ENCODE results near the gene MB21D2.

The MB21D2 gene

DNA sequence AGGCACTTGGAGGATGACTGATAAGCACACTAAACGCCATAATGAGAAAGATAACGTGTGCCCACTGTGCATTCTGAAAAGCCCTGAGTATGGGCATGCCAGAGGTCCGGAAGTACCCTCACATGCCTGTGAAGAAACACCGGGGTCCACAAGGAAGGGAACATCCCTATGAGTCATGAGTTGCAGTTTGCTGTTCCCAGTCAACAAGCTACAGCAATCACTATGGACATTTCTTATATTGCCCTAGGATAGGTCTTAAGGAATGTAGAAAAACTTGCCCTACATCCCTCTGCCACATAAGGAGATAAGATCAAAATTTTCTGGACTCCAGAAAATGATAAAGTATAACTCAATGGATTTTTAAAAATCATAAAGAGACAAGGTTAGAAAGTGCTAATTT is 9.9 kb downstream of the MB21D2 start:
- 0 out of 2 replicates have a peak, but pooled peaks cover 3% of the 10 kb centered on the region for H3K36me3 ChIP-seq (ENCODE audit: control insufficient read depth, insufficient read depth, low read length)
- no peak overlapping the region for H3K27ac ChIP-seq (ENCODE audit: low read depth, low read length)
- H3K27me3 ChIP-seq (ENCODE audit: control insufficient read depth, insufficient read depth, low read length) = no peaks in the 10 kb centered on the region
- peaks cover 12% of the 10 kb centered on the region; the same call in 1 of the 2 replicates for H3K4me1 ChIP-seq (ENCODE audit: control insufficient read depth, insufficient read depth, low read length)
- no peak overlapping the region for H3K4me3 ChIP-seq (ENCODE audit: low read depth, low read length)
- H3K9ac ChIP-seq (ENCODE audit: low read depth, low read length) = no peak overlapping the region
- no peaks in the 10 kb centered on the region for H3K9me3 ChIP-seq (ENCODE audit: control insufficient read depth, insufficient read depth, low read length)

DNA sequence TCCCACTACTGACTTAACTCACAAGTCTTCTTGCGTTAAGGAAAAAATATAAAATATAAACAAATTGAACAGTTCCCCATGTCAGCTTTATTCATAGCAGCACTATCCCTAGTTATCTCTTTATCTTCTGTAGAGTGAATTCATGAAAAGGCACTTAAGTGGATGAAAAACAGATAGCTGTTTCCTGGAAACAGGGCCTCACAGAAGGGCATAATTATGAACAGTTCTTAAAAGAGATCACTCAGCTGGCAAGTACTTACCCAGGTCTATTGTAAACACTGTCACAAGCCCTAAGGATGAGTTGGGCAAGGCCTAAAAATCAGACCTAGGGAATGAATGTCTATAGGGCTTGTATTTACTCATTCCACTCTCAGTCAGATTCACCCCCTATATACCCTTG is 10.7 kb downstream of the MB21D2 start:
- no peak overlapping the region for H3K4me3 ChIP-seq (ENCODE audit: low read depth, low read length)
- H3K27me3 ChIP-seq (ENCODE audit: control insufficient read depth, insufficient read depth, low read length) = no peaks in the 10 kb centered on the region
- no peak overlapping the region for H3K9ac ChIP-seq (ENCODE audit: low read depth, low read length)
- 0 out of 2 replicates have a peak, but pooled peaks cover 3% of the 10 kb centered on the region for H3K36me3 ChIP-seq (ENCODE audit: control insufficient read depth, insufficient read depth, low read length)
- no peak overlapping the region for H3K27ac ChIP-seq (ENCODE audit: low read depth, low read length)
- no peaks in the 10 kb centered on the region for H3K9me3 ChIP-seq (ENCODE audit: control insufficient read depth, insufficient read depth, low read length)
- H3K4me1 ChIP-seq (ENCODE audit: control insufficient read depth, insufficient read depth, low read length) = peaks cover 12% of the 10 kb centered on the region; the same call in 1 of the 2 replicates

DNA sequence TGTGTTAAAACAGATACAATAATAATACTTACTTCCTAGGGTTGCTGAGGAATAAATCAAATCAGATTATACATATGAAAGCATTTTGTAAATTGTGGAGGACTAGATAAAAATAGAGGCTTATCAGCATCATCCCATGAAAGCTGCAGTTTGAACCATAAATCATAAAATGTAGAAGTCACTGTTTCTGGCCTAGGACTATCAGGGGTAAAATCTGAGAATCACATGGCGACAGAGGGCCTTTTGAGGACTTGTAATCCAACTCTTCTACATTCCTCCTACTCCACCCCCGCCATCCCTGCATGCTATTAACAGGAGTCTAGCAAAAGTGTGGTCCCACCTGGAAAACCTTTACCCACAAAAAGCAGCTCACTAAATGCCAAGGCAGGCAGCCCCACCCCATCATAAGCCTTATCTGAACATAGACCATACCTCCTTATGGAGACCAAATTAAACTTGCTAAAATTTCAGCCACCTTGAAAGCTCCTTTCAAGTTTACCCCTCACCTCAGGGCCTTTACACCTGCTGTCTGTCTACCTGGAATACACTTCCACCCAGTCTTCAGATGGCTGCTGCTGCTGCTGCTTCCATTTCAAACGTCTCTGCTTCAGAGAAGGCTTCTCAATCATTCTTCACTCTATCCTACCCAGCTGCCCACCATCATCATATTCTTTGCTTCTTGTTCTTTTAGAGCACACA is 11.5 kb downstream of the MB21D2 start:
- peaks cover 10% of the 10 kb centered on the region; the same call in 1 of the 2 replicates for H3K4me1 ChIP-seq (ENCODE audit: control insufficient read depth, insufficient read depth, low read length)
- 0 out of 2 replicates have a peak, but pooled peaks cover 3% of the 10 kb centered on the region for H3K36me3 ChIP-seq (ENCODE audit: control insufficient read depth, insufficient read depth, low read length)
- no peak overlapping the region for H3K4me3 ChIP-seq (ENCODE audit: low read depth, low read length)
- no peak overlapping the region for H3K9ac ChIP-seq (ENCODE audit: low read depth, low read length)
- H3K27ac ChIP-seq (ENCODE audit: low read depth, low read length) = no peak overlapping the region
- no peaks in the 10 kb centered on the region for H3K9me3 ChIP-seq (ENCODE audit: control insufficient read depth, insufficient read depth, low read length)
- H3K27me3 ChIP-seq (ENCODE audit: control insufficient read depth, insufficient read depth, low read length) = no peaks in the 10 kb centered on the region

DNA sequence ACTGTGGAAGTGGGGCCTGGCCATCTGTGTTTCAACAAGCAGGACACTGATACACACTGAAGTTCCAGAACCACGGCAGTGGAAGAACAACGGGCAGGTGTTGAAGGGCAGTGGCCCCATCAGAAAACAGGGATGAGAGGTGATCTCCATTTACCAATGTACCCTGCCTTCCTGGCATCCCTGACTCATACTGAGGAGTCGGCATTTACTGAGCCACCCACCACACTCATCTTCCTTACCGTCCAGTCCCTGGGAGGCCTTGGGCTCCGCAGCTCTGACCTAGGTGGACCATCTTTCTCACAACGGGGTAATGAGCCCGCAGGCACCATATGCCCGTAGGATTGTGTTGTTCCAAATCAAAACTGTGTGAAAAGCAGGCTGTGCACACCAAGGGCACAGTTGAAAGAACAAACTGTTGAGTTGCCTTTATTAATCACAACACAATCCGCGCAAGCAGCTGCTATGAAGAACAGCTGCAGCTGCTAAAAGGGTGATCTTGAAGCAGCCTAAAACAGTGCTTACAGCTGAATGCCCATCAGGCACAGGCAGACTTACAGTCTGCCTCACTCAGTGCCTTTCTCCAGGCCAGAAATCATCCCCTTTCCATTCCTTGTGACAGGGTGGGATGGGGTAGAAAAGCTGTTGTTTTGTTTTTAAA is 12.9 kb downstream of the MB21D2 start:
- Histone ChIP-seq H3K27me3 (ENCODE audit: control insufficient read depth, insufficient read depth, low read length) (no peaks in the 10 kb centered on the region), H3K36me3 (ENCODE audit: control insufficient read depth, insufficient read depth, low read length) (0 out of 2 replicates have a peak, but pooled peaks cover 3% of the 10 kb centered on the region), H3K9me3 (ENCODE audit: control insufficient read depth, insufficient read depth, low read length) (no peaks in the 10 kb centered on the region), H3K9ac (ENCODE audit: low read depth, low read length) (no peak overlapping the region), H3K27ac (ENCODE audit: low read depth, low read length) (no peak overlapping the region), H3K4me1 (ENCODE audit: control insufficient read depth, insufficient read depth, low read length) (peaks cover 10% of the 10 kb centered on the region; the same call in 1 of the 2 replicates), H3K4me3 (ENCODE audit: low read depth, low read length) (no peak overlapping the region)

DNA sequence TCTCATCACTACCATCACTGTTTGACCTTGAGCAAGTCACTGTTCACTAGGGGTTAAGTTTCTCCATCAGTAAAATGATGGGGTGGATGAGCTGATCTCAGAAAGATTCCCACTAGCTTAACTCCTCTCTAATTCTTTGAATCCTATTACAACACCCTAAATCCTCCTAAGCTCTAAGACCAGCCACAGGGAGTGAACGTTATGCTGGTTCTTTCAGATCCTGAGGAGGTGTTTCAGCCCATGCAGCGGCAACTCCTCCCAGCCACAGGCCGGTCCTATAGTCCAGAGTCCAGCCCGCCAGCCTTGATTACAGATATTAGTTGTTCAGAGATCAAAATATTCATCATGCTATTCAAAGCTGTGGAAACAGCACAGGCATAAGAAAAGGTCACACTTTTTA is 15.1 kb downstream of the MB21D2 start:
- Histone ChIP-seq H3K27ac (ENCODE audit: low read depth, low read length) (no peak overlapping the region), H3K36me3 (ENCODE audit: control insufficient read depth, insufficient read depth, low read length) (0 out of 2 replicates have a peak, but pooled peaks cover 6% of the 10 kb centered on the region), H3K9me3 (ENCODE audit: control insufficient read depth, insufficient read depth, low read length) (no peaks in the 10 kb centered on the region), H3K9ac (ENCODE audit: low read depth, low read length) (no peak overlapping the region), H3K27me3 (ENCODE audit: control insufficient read depth, insufficient read depth, low read length) (no peaks in the 10 kb centered on the region), H3K4me1 (ENCODE audit: control insufficient read depth, insufficient read depth, low read length) (peaks cover 10% of the 10 kb centered on the region; the same call in 1 of the 2 replicates), H3K4me3 (ENCODE audit: low read depth, low read length) (no peak overlapping the region)

DNA sequence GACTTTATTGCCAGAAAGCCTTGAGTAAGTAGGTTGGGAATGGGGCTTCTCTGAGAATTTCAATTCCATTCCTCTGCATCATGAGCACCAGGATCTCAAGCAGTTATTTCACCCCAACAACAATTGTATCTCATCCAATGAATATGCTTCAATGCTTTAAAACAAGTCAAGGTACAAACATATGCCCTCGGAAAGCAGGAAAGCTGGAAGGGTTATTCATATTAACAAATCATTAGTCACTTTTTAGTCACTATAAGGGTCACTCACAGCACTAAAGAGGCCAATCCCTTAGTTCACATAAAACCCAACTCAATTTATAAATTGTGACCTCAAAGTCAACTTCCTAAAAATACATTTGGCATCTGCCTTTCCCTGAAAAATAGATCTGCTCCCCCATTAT is 16.2 kb downstream of the MB21D2 start:
- H3K27ac ChIP-seq (ENCODE audit: low read depth, low read length) = no peak overlapping the region
- H3K36me3 ChIP-seq (ENCODE audit: control insufficient read depth, insufficient read depth, low read length) = 0 out of 2 replicates have a peak, but pooled peaks cover 6% of the 10 kb centered on the region
- H3K4me3 ChIP-seq (ENCODE audit: low read depth, low read length) = no peak overlapping the region
- H3K4me1 ChIP-seq (ENCODE audit: control insufficient read depth, insufficient read depth, low read length) = peaks cover 19% of the 10 kb centered on the region
- no peaks in the 10 kb centered on the region for H3K27me3 ChIP-seq (ENCODE audit: control insufficient read depth, insufficient read depth, low read length)
- H3K9me3 ChIP-seq (ENCODE audit: control insufficient read depth, insufficient read depth, low read length) = no peaks in the 10 kb centered on the region
- no peak overlapping the region for H3K9ac ChIP-seq (ENCODE audit: low read depth, low read length)

DNA sequence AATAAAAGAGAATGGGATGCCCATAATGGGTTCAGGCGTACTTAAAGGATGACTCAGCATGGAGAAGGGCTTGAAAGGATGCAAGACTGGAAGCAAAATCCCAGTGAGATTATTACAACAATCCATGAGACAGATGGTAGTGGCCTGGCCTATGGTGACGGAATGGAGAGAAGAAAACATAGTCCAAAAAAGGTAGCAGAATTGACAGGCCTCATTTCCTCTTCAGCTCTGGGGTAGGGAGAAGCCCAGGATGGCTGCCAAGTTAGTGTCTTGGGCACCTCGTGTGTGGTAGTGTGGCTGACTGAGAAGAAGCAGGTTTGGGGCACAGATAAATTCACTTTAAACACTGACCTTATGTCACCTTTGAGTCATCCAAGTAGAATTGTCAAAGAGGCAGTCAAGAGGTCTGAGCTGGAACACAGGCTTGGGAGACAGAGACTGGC is 18.1 kb downstream of the MB21D2 start:
- Histone ChIP-seq H3K9ac (ENCODE audit: low read depth, low read length) (no peak overlapping the region), H3K4me1 (ENCODE audit: control insufficient read depth, insufficient read depth, low read length) (peaks cover 13% of the 10 kb centered on the region), H3K9me3 (ENCODE audit: control insufficient read depth, insufficient read depth, low read length) (no peaks in the 10 kb centered on the region), H3K27me3 (ENCODE audit: control insufficient read depth, insufficient read depth, low read length) (no peaks in the 10 kb centered on the region), H3K4me3 (ENCODE audit: low read depth, low read length) (no peak overlapping the region), H3K27ac (ENCODE audit: low read depth, low read length) (no peak overlapping the region), H3K36me3 (ENCODE audit: control insufficient read depth, insufficient read depth, low read length) (0 out of 2 replicates have a peak, but pooled peaks cover 6% of the 10 kb centered on the region)

DNA sequence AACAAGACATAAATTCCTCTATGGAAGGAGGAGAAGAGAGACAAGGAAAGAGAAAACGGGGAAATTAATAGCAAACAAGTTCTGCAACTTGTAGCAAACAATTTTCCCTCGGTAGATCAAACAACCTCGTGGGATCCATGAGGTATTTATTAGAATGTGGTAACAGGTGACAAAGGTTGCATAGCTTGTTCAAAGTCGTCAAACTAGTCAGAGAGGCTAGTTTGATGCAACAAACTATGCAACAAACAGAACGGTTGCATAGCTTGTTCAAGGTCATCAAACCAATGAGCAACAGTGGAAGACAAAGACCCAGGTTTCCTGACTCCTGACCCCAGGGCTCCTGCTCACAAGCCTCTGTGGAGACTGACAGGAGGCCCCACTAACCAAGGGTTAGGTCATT is 20.7 kb downstream of the MB21D2 start:
- H3K9me3 ChIP-seq (ENCODE audit: control insufficient read depth, insufficient read depth, low read length) = no peaks in the 10 kb centered on the region
- 0 out of 2 replicates have a peak, but pooled peaks cover 3% of the 10 kb centered on the region for H3K36me3 ChIP-seq (ENCODE audit: control insufficient read depth, insufficient read depth, low read length)
- no peak overlapping the region for H3K9ac ChIP-seq (ENCODE audit: low read depth, low read length)
- H3K27ac ChIP-seq (ENCODE audit: low read depth, low read length) = no peak overlapping the region
- no peaks in the 10 kb centered on the region for H3K27me3 ChIP-seq (ENCODE audit: control insufficient read depth, insufficient read depth, low read length)
- no peak overlapping the region for H3K4me3 ChIP-seq (ENCODE audit: low read depth, low read length)
- H3K4me1 ChIP-seq (ENCODE audit: control insufficient read depth, insufficient read depth, low read length) = peaks cover 29% of the 10 kb centered on the region

DNA sequence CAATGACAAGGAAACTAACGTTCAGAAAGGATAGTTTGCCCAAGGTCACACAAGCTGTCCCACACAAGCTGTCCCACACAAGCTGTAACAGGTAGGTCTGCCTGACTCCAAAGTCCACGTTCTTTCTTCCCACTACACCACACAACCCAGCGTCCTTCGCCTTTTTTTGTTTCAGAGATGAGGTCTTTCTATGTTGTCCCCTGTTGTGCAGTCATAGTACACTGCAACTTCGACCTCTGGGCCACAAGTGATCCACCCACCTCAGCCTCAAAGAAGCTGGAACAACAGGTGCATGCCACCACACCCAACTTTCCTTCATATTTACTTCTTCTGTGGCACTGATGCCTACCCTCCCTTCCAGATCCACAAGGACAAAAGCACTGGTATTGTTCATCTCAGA is 21.4 kb downstream of the MB21D2 start:
- Histone ChIP-seq H3K4me1 (ENCODE audit: control insufficient read depth, insufficient read depth, low read length) (peaks cover 37% of the 10 kb centered on the region), H3K36me3 (ENCODE audit: control insufficient read depth, insufficient read depth, low read length) (0 out of 2 replicates have a peak, but pooled peaks cover 3% of the 10 kb centered on the region)

DNA sequence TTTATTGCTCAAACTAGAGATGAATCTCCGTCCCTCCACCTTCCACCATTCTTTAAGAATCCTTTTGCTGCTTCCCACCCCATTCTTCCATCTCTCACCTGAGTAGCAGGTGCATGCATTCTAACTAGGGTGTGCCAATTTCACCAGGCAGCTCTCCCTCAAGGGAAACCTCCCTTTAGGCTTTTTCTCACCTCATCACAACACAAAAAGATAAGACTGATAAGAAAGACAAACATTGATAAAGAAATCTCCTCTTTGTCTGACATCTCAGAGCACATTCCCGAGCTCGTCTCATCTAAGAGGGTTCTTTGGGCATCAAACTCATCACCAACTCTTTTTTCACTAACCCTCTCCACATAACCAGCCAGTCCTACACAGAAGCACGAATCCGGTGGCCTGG is 23.0 kb downstream of the MB21D2 start:
- Histone ChIP-seq H3K27me3 (ENCODE audit: control insufficient read depth, insufficient read depth, low read length) (no peaks in the 10 kb centered on the region), H3K4me1 (ENCODE audit: control insufficient read depth, insufficient read depth, low read length) (peaks cover 52% of the 10 kb centered on the region), H3K9me3 (ENCODE audit: control insufficient read depth, insufficient read depth, low read length) (no peaks in the 10 kb centered on the region), H3K4me3 (ENCODE audit: low read depth, low read length) (no peak overlapping the region), H3K9ac (ENCODE audit: low read depth, low read length) (no peak overlapping the region), H3K36me3 (ENCODE audit: control insufficient read depth, insufficient read depth, low read length) (0 out of 2 replicates have a peak, but pooled peaks cover 2% of the 10 kb centered on the region), H3K27ac (ENCODE audit: low read depth, low read length) (no peak overlapping the region)

More for the DNA sequence above, 21.4 kb downstream of the MB21D2 start:
- Histone ChIP-seq H3K27ac (ENCODE audit: low read depth, low read length) (no peak overlapping the region), H3K9me3 (ENCODE audit: control insufficient read depth, insufficient read depth, low read length) (no peaks in the 10 kb centered on the region), H3K27me3 (ENCODE audit: control insufficient read depth, insufficient read depth, low read length) (no peaks in the 10 kb centered on the region), H3K9ac (ENCODE audit: low read depth, low read length) (no peak overlapping the region), H3K4me3 (ENCODE audit: low read depth, low read length) (no peak overlapping the region)

Data from HUES48 (cell line).